Measurements from ENCODE around the gene GPR55. TPM values are rescaled to one million over a fixed set of nuclear protein-coding genes. Genes with fewer than 3 reads are reported as not detected.

Gene GPR55
- total RNA-seq, 1 experiment from 2014 or later = not detected

- TF ChIP-seq ZBTB33 (IDR thresholded peaks at IDR 0.05; ENCODE audit: extremely low read depth, insufficient replicate concordance, low read length) = no peak
- TF ChIP-seq YY1 (IDR thresholded peaks at IDR 0.05; ENCODE audit: extremely low read depth, insufficient replicate concordance, low read depth, low read length) = no peak
- no peak for TF ChIP-seq RAD21 (IDR thresholded peaks at IDR 0.05; ENCODE audit: low read depth)
- TF ChIP-seq POLR2AphosphoS5 (IDR thresholded peaks at IDR 0.05; ENCODE audit: low read depth, low read length) = no peak
- TF ChIP-seq CTCF (IDR thresholded peaks at IDR 0.05 in 2 of 3, conservative IDR thresholded peaks at IDR 0.05 in 1 of 3; ENCODE audit: borderline replicate concordance in 1 of 3, insufficient read depth in 1 of 3, low read depth in 2 of 3, low read length in 2 of 3) = no peak
- TF ChIP-seq EGR1 (IDR thresholded peaks at IDR 0.05; ENCODE audit: low read depth) = no peak
- TF ChIP-seq ZFX (IDR thresholded peaks at IDR 0.05) = no peak
- no peak for TF ChIP-seq EZH2phosphoT487 (IDR thresholded peaks at IDR 0.05; ENCODE audit: borderline replicate concordance)
- TF ChIP-seq CBX3 (IDR thresholded peaks at IDR 0.05; ENCODE audit: low read depth) = no peak
- TF ChIP-seq FOSL1 (IDR thresholded peaks at IDR 0.05; ENCODE audit: low read depth) = no peak
- TF ChIP-seq SIN3A (IDR thresholded peaks at IDR 0.05; ENCODE audit: low read depth) = no peak
- no peak for TF ChIP-seq JUND (IDR thresholded peaks at IDR 0.05)
These were observed 55.8 kb downstream of the GPR55 start (continued) for GRCh38 chr2:230868947-230869913.

Measured in HCT116 (cell line).